ENCODE results near the gene ARHGAP33. TPM values are rescaled to one million over a fixed set of nuclear protein-coding genes. Genes with fewer than 3 reads are reported as not detected.

The ARHGAP33 gene
- total and polyA plus RNA-seq, 10 of the 15 experiments (the other 5 are each of a cell fraction or from before 2014, with no cell fraction given), result 0.05 to 22.9 (median 2.3) TPM; not detected in 1

- no peak for TF ChIP-seq BCL3 (IDR thresholded peaks at IDR 0.05; ENCODE audit: borderline replicate concordance, insufficient read depth, low read depth, low read length, poor library complexity, severe bottlenecking)
- no peak for TF ChIP-seq ZNF384 (IDR thresholded peaks at IDR 0.05; ENCODE audit: borderline replicate concordance, low read depth, low read length)
- TF ChIP-seq BRCA1 (IDR thresholded peaks at IDR 0.05; ENCODE audit: low read depth, low read length), result peak; percentile 75
- TF ChIP-seq SP1 (IDR thresholded peaks at IDR 0.05; ENCODE audit: low read depth, low read length), result peak; percentile 99
- TF ChIP-seq MYC (IDR thresholded peaks at IDR 0.05; ENCODE audit: insufficient read depth, insufficient read length, insufficient replicate concordance, low read length, severe bottlenecking), result no peak
- TF ChIP-seq NFYB (IDR thresholded peaks at IDR 0.05; ENCODE audit: insufficient read depth, low read depth, low read length), result peak; percentile 89
- no peak for TF ChIP-seq REST (IDR thresholded peaks at IDR 0.05; ENCODE audit: low read depth, low read length)
- peak; percentile 72 for TF ChIP-seq RAD51 (IDR thresholded peaks at IDR 0.05)
- peak; percentile 95 for TF ChIP-seq NR2C1 (IDR thresholded peaks at IDR 0.05)
- no peak for TF ChIP-seq HSF1 (IDR thresholded peaks at IDR 0.05; ENCODE audit: low read depth, low read length)
- TF ChIP-seq DPF2 (IDR thresholded peaks at IDR 0.05), result peak; percentile 98
- TF ChIP-seq ZNF687 (IDR thresholded peaks at IDR 0.05), result peak; percentile 31; the same call in 1 of the 2 replicates
- peak; percentile 98 for TF ChIP-seq CHD2 (IDR thresholded peaks at IDR 0.05; ENCODE audit: borderline replicate concordance, low read depth, low read length)
- TF ChIP-seq POLR2A (IDR thresholded peaks at IDR 0.05; ENCODE audit: low read depth, low read length), result peak; percentile 55
These were observed 27.0 kb upstream of the ARHGAP33 start, which contains the start of gene LIN37 (continued) for GRCh38 chr19:35748106-35749020.
